GM18520 (cell line): ENCODE measurements around the gene DGKQ.

Experiments used
- ATAC-seq: cut with Tn5 transposase; IDR thresholded peaks from one replicate; pipeline ENCODE4 v1.9.1; 2021; ENCODE audit not compliant: unreplicated experiment

The DGKQ gene

GRCh38 chr4:909821-910220 is 63.5 kb downstream of the DGKQ start:
- no peak for ATAC-seq

GRCh38 chr4:909131-909571 is 64.2 kb downstream of the DGKQ start:
- ATAC-seq, result no peak
